Ishikawa (cell line): ENCODE data around the gene GALNT10.

Experiments used
- CEBPB ChIP-seq: IDR thresholded peaks from 2 replicates; pipeline ENCODE4 v1.6.1; 2012
- CREB1 ChIP-seq: IDR thresholded peaks from 2 replicates; pipeline ENCODE4 v1.6.1; 2012; ENCODE audit warnings: low read depth
- EGR1 ChIP-seq: IDR thresholded peaks from 2 replicates; pipeline ENCODE4 v1.6.1; 2012
- EP300 ChIP-seq: IDR thresholded peaks from 2 replicates; pipeline ENCODE4 v1.6.1; 2012; ENCODE audit warnings: borderline replicate concordance
- FOXM1 ChIP-seq: IDR thresholded peaks from 2 replicates; pipeline ENCODE4 v1.6.1; 2012; ENCODE audit warnings: low read depth, borderline replicate concordance
- NFIC ChIP-seq: IDR thresholded peaks from 2 replicates; pipeline ENCODE4 v1.6.1; 2012
- RAD21 ChIP-seq: IDR thresholded peaks from 2 replicates; pipeline ENCODE4 v1.6.1; 2012; ENCODE audit warnings: low read depth
- TCF12 ChIP-seq: IDR thresholded peaks from 2 replicates; pipeline ENCODE4 v1.6.1; 2012; ENCODE audit warnings: low read depth
- TEAD4 ChIP-seq: IDR thresholded peaks from 2 replicates; pipeline ENCODE4 v1.6.1; 2012
- USF1 ChIP-seq: IDR thresholded peaks from 2 replicates; pipeline ENCODE4 v1.6.1; 2012
- YY1 ChIP-seq: IDR thresholded peaks from 2 replicates; pipeline ENCODE4 v1.6.1; 2012; ENCODE audit warnings: low read depth
- ZBTB7A ChIP-seq: IDR thresholded peaks from 2 replicates; pipeline ENCODE4 v1.6.1; 2012; ENCODE audit warnings: low read depth
- TF ChIP-seq, protein P1 (sequence below): IDR thresholded peaks from 2 replicates; pipeline ENCODE4 v1.6.1; 2012; ENCODE audit warnings: low read depth, mild to moderate bottlenecking
- TF ChIP-seq, protein P2 (sequence below): IDR thresholded peaks from 2 replicates; pipeline ENCODE4 v1.6.1; 2012

Gene GALNT10

DNA sequence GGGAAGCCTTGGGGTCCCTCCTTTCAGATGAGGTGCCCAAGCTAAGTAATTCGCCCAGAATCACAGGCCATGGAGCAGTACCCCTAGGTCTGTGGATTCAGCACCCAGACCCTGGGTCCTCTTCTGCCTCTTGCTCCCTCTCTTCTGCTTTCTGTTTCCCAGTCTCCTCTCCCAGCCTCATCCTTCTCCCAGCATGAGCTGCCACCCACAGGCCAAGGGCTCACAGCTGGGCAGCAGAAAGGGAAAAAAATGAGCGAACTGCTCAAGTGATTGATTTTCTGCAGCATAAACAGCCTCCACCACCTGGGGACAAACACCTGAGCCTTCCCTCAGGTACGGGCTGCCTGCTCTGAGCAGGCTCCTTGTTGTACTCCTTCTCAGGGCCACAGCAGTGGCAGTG, 141.4 kb downstream of the GALNT10 start:
- TF ChIP-seq TEAD4, result no peak
- no peak for TF ChIP-seq YY1
- TF ChIP-seq, protein P1, sequence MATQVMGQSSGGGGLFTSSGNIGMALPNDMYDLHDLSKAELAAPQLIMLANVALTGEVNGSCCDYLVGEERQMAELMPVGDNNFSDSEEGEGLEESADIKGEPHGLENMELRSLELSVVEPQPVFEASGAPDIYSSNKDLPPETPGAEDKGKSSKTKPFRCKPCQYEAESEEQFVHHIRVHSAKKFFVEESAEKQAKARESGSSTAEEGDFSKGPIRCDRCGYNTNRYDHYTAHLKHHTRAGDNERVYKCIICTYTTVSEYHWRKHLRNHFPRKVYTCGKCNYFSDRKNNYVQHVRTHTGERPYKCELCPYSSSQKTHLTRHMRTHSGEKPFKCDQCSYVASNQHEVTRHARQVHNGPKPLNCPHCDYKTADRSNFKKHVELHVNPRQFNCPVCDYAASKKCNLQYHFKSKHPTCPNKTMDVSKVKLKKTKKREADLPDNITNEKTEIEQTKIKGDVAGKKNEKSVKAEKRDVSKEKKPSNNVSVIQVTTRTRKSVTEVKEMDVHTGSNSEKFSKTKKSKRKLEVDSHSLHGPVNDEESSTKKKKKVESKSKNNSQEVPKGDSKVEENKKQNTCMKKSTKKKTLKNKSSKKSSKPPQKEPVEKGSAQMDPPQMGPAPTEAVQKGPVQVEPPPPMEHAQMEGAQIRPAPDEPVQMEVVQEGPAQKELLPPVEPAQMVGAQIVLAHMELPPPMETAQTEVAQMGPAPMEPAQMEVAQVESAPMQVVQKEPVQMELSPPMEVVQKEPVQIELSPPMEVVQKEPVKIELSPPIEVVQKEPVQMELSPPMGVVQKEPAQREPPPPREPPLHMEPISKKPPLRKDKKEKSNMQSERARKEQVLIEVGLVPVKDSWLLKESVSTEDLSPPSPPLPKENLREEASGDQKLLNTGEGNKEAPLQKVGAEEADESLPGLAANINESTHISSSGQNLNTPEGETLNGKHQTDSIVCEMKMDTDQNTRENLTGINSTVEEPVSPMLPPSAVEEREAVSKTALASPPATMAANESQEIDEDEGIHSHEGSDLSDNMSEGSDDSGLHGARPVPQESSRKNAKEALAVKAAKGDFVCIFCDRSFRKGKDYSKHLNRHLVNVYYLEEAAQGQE, result no peak

- TF ChIP-seq FOXM1 (no peak), RAD21 (no peak), TEAD4 (no peak), CREB1 (no peak), EP300 (no peak)
- TF ChIP-seq, protein P2, sequence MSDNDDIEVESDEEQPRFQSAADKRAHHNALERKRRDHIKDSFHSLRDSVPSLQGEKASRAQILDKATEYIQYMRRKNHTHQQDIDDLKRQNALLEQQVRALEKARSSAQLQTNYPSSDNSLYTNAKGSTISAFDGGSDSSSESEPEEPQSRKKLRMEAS, result no peak
Observed at GRCh38 chr5:154332451-154332850, 141.9 kb downstream of the GALNT10 start.

DNA sequence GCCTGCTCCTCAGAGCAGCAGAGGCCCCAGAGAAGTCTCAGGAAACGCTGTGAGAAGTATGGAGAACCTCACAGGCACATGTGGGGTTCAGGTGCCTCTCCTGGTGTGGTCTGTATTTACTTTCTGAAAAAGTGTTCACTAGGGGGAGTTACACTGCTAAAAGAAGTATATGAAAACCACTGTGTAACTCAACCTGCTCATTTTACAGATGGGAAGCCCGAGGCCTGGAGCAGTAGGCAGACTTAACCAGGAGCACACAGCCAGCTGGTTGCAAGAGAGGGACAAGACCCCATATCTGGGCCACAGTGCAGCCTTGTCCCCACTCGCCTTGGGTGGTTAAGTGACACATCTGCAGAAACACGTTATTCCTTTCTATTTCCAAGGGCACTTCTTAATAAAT, 142.5 kb downstream of the GALNT10 start:
- no peak for TF ChIP-seq YY1
- no peak for TF ChIP-seq NFIC

DNA sequence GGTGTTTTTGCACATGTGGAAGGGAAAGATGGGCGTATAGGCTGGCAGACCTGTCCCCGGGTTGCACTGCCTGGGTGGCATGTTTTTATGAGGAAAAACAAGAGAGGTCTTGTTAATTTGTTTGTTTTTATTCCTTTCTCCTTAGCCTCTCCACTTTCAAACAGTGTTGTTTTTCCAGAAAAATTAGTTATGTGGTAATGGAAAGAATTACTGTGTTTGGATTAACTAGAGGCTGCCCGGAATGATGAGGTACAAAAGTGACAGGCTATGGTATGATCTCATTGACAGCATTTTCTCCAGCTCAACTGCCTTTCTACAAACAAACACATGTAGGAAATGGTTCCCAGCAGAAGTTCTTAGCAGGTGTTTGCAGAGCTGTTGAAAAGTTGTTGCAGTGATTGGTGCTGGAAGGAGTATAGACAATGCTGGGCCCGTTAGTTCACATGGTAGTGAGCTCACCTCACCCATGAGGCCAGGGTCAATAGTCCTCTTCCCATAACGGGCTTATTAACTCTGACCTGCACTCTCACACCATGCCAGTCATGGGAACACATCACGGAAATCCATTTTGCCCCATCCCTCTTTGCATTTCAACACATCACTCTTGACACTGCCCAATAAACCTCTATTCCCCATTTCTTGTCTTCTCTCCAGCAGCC, 144.0 kb downstream of the GALNT10 start:
- TF ChIP-seq, protein P2, result no peak

- TF ChIP-seq, protein P2, result no peak
- TF ChIP-seq NFIC, result no peak
- no peak for TF ChIP-seq EP300
- no peak for TF ChIP-seq RAD21
- no peak for TF ChIP-seq TCF12
- no peak for TF ChIP-seq ZBTB7A
Observed at GRCh38 chr5:154335065-154335448, 144.5 kb downstream of the GALNT10 start.

DNA sequence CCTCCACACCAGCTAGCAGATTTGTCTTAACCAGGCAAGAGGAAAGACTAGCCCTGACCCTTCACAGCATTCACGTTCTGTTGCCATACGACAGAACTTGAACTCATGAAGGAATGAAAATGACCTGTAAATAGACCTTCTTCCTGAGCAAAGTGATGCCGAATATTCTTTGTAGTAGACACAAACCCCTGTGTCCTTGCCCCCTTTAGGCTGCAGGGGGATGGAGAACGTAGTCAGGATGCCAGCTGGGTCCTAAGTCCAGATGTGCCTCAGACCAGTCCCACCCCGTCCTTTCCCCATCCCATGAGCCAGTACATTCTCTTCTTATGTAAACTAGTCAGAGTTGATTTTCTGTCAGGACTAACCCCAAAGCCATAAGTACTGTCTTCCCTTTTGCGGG, 151.1 kb downstream of the GALNT10 start:
- TF ChIP-seq ZBTB7A, result no peak
- no peak for TF ChIP-seq NFIC
- TF ChIP-seq TCF12, result no peak
- TF ChIP-seq RAD21, result no peak
- no peak for TF ChIP-seq USF1
- TF ChIP-seq, protein P1, result no peak
- no peak for TF ChIP-seq FOXM1
- no peak for TF ChIP-seq TEAD4
- TF ChIP-seq CREB1, result no peak
- TF ChIP-seq, protein P2, result no peak
- TF ChIP-seq CEBPB, result no peak

- TF ChIP-seq ZBTB7A (no peak), NFIC (no peak), TEAD4 (no peak), CREB1 (no peak), RAD21 (no peak), EGR1 (no peak)
- TF ChIP-seq, protein P1, result no peak
Observed at GRCh38 chr5:154342211-154342610, 151.7 kb downstream of the GALNT10 start.
